NCI-H128 (cell line): Measurements from ENCODE around the gene GASK1A.
"Not testable (repeated sequence)": the region's sequence is repeated elsewhere in the genome, so short reads cannot be mapped to it uniquely, and the experiment has no call there.

Source experiments
- DNase-seq: peaks from one replicate; lab custom pipeline; 2025; ENCODE audit not compliant: unreplicated experiment; lab: John Stamatoyannopoulos, UW

GASK1A gene

GRCh38 chr3:43031485-43031884 is 52.4 kb downstream of the GASK1A start:
- DNase-seq: no peak

GRCh38 chr3:43031889-43032545 is 52.9 kb downstream of the GASK1A start:
- no peak for DNase-seq

GRCh38 chr3:43032646-43033628 is 53.8 kb downstream of the GASK1A start:
- DNase-seq: no peak

GRCh38 chr3:43034200-43034599 is 55.1 kb downstream of the GASK1A start:
- DNase-seq: no peak

- no peak for DNase-seq
Measured at GRCh38 chr3:43034911-43035310, 55.8 kb downstream of the GASK1A start.

GRCh38 chr3:43035801-43036365 is 56.8 kb downstream of the GASK1A start:
- no peak for DNase-seq

- DNase-seq: no peak
Measured at GRCh38 chr3:43036621-43037423, 57.7 kb downstream of the GASK1A start.

GRCh38 chr3:43038010-43038409 is 58.9 kb downstream of the GASK1A start:
- DNase-seq: no peak

GRCh38 chr3:43041517-43041916 is 62.4 kb downstream of the GASK1A start:
- DNase-seq: no peak

GRCh38 chr3:43043071-43043766 is 64.1 kb downstream of the GASK1A start:
- DNase-seq: no peak

GRCh38 chr3:43043793-43044192 is 64.7 kb downstream of the GASK1A start:
- DNase-seq: no peak

GRCh38 chr3:43045079-43045478 is 66.0 kb downstream of the GASK1A start:
- not testable (repeated sequence) for DNase-seq

- no peak for DNase-seq
Measured at GRCh38 chr3:43046583-43046982, 67.5 kb downstream of the GASK1A start.

GRCh38 chr3:43048470-43048869 is 69.4 kb downstream of the GASK1A start:
- no peak for DNase-seq

GRCh38 chr3:43053291-43053690 is 74.2 kb downstream of the GASK1A start:
- DNase-seq: no peak

GRCh38 chr3:43054754-43055153 is 75.6 kb downstream of the GASK1A start:
- no peak for DNase-seq

GRCh38 chr3:43055393-43055792 is 76.3 kb downstream of the GASK1A start:
- no peak for DNase-seq

- DNase-seq: no peak
Measured at GRCh38 chr3:43055806-43056770, 77.0 kb downstream of the GASK1A start.

- no peak for DNase-seq
Measured at GRCh38 chr3:43059456-43059855, 80.3 kb downstream of the GASK1A start.
